Colonic mucosa (tissue), 4 donors: ENCODE results near the gene TP53RK. TPM values are rescaled to one million over a fixed set of nuclear protein-coding genes. Genes with fewer than 3 reads are reported as not detected.
A peak's percentile ranks its signal among the peaks of the same experiment; 100 is the strongest.

Source experiments
- DNase-seq: peaks from one replicate; pipeline ENCODE4 v3.0.0-alpha.2; 2020
- H3K27ac ChIP-seq: fragments of 200-600 bp; one replicate; pipeline ENCODE4 v1.8.0; 2021
- H3K27me3 ChIP-seq: fragments of 200-600 bp; one replicate; pipeline ENCODE4 v1.8.0; 2021
- H3K36me3 ChIP-seq: fragments of 200-600 bp; one replicate; pipeline ENCODE4 v1.8.0; 2021
- H3K4me1 ChIP-seq: fragments of 200-600 bp; one replicate; pipeline ENCODE4 v1.8.0; 2021; ENCODE audit warnings: mild to moderate bottlenecking
- H3K4me3 ChIP-seq: fragments of 200-600 bp; one replicate; pipeline ENCODE4 v1.8.0; 2021
- H3K9ac ChIP-seq, 2 donors: one replicate each; pipeline ENCODE4 v1.7.0; 2013; ENCODE audit warnings: control low read depth in 2 of 2, low read depth in 2 of 2, low read length in 2 of 2
- H3K9me3 ChIP-seq: fragments of 200-600 bp; one replicate; pipeline ENCODE4 v1.8.0; 2021
- intact Hi-C: fragments of 100-400 bp; cut with DNase I; formaldehyde crosslinking; loops from one replicate; pipeline ENCODE4 v1.14.1; 2022
- total RNA-seq, 2 donors: library from RNA; stranded (reverse); fragmentation: NEBNext Ultra II Directional in 1 of 2; extraction: Animal tissue kit (Norgen Biotek cat#: 25700) in 1 of 2; gene quantifications; one replicate each; pipeline ENCODE4 v1.2.1, GENCODE V29; 2021
- TF ChIP-seq, protein P1 (sequence below): fragments of 200-600 bp; IDR thresholded peaks from one replicate; pipeline ENCODE4 v1.8.0; 2022; ENCODE audit warnings: antibody characterized with exemption, mild to moderate bottlenecking
- donor health status: healthy.
- donor health status: DM: no; HTN: no; CAD: no.
- donor health status: DM: no; HTN: no; CAD: no.

Gene TP53RK
- total RNA-seq, 2 donors from 2014 or later = 9.2 to 11.1 TPM

DNA sequence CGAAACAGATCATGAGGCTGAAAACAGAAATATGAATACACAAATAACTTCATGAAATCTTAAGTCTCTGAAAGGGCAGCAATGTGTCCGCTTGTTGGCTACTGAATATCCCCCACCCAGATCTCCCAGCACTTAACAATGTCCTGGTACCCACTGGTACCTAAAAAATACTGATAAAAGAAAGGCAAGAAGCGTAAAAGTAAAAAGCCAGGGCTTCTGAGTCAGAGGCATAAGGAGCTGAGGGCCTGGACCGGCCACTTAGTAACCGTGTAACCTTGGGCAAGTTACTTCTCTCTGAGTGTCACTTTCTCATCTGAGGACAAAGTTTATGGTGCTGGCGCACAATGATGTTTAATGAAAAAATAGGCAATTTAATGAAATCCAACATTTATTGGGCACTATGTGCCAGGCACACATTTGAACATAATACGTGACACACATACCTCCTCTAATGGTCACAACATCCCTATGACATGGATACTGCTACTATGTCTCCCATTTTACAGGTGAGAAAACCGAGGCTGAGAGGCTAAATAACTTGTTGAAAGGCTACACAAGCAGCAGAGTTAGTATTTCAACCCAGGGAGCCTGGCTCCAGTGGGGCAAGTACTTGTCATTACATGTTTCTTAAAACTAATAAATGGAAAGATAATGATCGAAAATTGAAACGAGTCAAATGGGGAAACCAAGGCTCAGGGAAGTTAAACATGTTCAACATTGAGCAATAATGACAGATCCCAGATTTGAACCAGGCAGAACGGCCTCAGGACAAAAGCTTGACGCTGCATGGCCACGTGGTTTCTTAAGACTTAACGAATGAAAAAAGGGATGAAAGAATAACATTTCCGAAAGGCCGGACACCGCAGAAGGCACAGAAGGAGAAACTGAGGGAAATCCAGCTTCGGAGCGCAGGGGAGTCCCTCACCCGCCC is 828 bp downstream of the TP53RK start:
- Histone ChIP-seq H3K27me3 (no peaks in the 10 kb centered on the region), H3K36me3 (no peaks in the 10 kb centered on the region), H3K4me1 (peaks cover 10% of the 10 kb centered on the region), H3K9me3 (no peaks in the 10 kb centered on the region), H3K4me3 (peak overlapping the region; percentile 59), H3K27ac (peak overlapping the region; percentile 90), H3K9ac (peak overlapping the region; percentile 86 to 98)
- intact Hi-C loops = loop anchor here (10.0 kb wide), 1 partner anchor 124 kb away; no protein-coding TSS in a partner anchor
- DNase-seq = no peak
- TF ChIP-seq, protein P1, sequence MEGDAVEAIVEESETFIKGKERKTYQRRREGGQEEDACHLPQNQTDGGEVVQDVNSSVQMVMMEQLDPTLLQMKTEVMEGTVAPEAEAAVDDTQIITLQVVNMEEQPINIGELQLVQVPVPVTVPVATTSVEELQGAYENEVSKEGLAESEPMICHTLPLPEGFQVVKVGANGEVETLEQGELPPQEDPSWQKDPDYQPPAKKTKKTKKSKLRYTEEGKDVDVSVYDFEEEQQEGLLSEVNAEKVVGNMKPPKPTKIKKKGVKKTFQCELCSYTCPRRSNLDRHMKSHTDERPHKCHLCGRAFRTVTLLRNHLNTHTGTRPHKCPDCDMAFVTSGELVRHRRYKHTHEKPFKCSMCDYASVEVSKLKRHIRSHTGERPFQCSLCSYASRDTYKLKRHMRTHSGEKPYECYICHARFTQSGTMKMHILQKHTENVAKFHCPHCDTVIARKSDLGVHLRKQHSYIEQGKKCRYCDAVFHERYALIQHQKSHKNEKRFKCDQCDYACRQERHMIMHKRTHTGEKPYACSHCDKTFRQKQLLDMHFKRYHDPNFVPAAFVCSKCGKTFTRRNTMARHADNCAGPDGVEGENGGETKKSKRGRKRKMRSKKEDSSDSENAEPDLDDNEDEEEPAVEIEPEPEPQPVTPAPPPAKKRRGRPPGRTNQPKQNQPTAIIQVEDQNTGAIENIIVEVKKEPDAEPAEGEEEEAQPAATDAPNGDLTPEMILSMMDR = no peak

DNA sequence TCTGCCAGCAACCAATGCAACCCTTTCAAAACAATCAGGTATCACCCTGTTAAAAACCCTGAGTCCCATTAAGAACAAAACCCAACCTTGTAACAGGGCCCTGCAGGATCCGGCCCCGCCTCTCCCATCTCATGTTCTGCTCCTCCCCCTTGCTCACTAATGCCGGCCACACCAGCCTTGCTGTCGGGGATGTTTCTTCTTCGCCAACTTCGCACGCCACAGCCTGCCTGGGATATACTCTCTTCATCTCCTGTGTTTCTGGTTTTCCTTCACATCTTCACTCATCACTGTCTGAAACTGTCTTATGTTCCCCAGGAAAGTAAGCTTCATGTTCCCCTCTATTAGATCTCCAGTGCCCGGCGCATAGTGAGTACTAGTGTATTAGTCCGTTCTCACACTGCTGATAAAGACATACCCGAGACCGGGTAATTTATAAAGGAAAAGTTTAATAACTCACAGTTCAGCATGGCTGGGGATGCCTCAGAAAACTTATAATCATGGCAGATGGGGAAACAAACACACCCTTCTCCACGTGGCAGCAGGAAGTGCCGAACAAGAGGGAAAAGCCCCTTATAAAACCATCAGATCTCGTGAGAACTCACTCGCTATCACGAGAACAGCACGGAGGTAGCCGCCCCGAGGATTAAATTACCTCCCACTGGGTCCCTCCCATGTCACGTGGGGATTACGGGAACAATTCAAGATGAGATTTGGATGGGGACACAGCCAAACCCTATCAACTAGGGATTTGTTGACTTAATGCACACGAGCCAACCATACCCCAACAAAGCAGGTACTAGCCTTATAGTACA is 5.1 kb downstream of the TP53RK start:
- H3K27ac ChIP-seq = no peak overlapping the region
- no peaks in the 10 kb centered on the region for H3K36me3 ChIP-seq
- peak; percentile 53 for DNase-seq
- TF ChIP-seq, protein P1 = no peak
- H3K9me3 ChIP-seq = no peaks in the 10 kb centered on the region
- peaks cover 10% of the 10 kb centered on the region for H3K4me1 ChIP-seq
- H3K9ac ChIP-seq = no peak overlapping the region
- no peak overlapping the region for H3K4me3 ChIP-seq
- no peaks in the 10 kb centered on the region for H3K27me3 ChIP-seq
- intact Hi-C loops = loop anchor here (5.0 to 10.0 kb wide), 2 partner anchors 119 to 162 kb away; no protein-coding TSS in a partner anchor

DNA sequence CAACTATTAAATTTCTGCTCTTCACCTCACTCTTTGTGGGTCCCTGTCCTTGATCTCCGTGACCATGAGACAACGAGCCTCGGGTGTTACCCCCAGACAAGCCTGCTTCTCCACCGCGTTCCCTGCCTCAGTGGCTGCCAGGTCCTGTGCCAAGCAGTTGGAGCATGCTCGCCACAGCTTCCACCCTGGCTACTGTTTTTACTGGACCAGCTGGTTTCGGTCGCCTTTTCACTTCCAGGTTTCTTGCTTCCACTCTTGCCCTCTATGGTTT is 5.6 kb downstream of the TP53RK start:
- Histone ChIP-seq H3K27ac (no peak overlapping the region), H3K27me3 (no peaks in the 10 kb centered on the region), H3K4me3 (no peak overlapping the region), H3K4me1 (peaks cover 10% of the 10 kb centered on the region), H3K36me3 (no peaks in the 10 kb centered on the region), H3K9ac (no peak overlapping the region), H3K9me3 (no peaks in the 10 kb centered on the region)
- DNase-seq = no peak
- intact Hi-C loops = loop anchor here (5.0 to 10.0 kb wide), 2 partner anchors 119 to 161 kb away; no protein-coding TSS in a partner anchor
- TF ChIP-seq, protein P1 = no peak

DNA sequence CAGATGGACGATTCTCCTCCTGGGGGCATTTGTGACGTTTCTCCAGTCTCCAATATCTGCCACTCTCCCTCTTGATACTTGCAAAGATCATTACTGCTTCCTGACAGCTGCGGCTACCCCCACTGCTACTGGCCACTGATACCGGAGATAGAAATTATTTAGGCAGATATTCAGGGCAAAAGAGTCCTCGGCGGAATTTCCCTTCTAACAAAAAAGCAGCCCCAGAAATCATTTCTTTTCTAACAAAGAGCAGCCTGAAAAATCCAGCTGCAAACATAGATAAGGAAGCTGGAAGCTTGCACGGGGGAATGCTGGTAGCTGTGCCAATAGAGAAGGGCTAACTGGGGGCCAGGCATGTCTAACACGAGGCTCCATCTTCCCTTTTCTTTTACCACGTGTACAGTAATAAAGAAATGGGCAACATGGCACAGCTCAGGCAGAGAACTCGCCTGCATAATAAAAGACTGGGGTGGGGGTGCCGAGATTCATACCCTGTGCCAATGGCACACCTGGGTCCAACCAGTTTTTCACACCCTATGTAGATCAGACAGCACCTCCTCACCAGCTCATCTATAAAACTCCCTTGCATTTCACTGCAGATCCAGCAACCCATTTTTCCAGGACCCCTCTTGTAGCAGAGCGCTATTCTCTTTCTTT is 6.1 kb downstream of the TP53RK start:
- H3K9ac ChIP-seq = no peak overlapping the region
- DNase-seq = no peak
- H3K4me3 ChIP-seq = no peak overlapping the region
- H3K27ac ChIP-seq = no peak overlapping the region
- H3K9me3 ChIP-seq = no peaks in the 10 kb centered on the region
- H3K4me1 ChIP-seq = peaks cover 7% of the 10 kb centered on the region
- intact Hi-C loops = loop anchor here (5.0 to 10.0 kb wide), 2 partner anchors 118 to 161 kb away; no protein-coding TSS in a partner anchor
- H3K27me3 ChIP-seq = no peaks in the 10 kb centered on the region
- TF ChIP-seq, protein P1 = no peak
- no peaks in the 10 kb centered on the region for H3K36me3 ChIP-seq
